ENCODE data around the gene VCAM1. TPM values are rescaled to one million over a fixed set of nuclear protein-coding genes. Genes with fewer than 3 reads are reported as not detected.

The VCAM1 gene
- polyA plus RNA-seq, 3 donors from 2014 or later = not detected

GRCh38 chr1:100735244-100735643 lies 15.7 kb downstream of the VCAM1 start:
- Mint-ChIP-seq H3K9me3 (peaks cover 0 to 4% (median 0%) of the 10 kb centered on the region in 6 donors), H3K36me3 (no peaks in the 10 kb centered on the region), H3K27ac (no peak overlapping the region), H3K27me3 (ENCODE audit: low read depth in 3 of 3) (peaks cover 0 to 3% (median 0%) of the 10 kb centered on the region in 3 donors), H3K4me3 (no peak overlapping the region), H3K4me1 (no peaks in the 10 kb centered on the region)
- DNase-seq = no peak

GRCh38 chr1:100736324-100736723 lies 16.8 kb downstream of the VCAM1 start:
- Mint-ChIP-seq H3K9me3 (peaks cover 0 to 4% (median 0%) of the 10 kb centered on the region in 6 donors), H3K36me3 (no peaks in the 10 kb centered on the region), H3K4me3 (no peak overlapping the region), H3K27me3 (ENCODE audit: low read depth in 3 of 3) (peaks cover 0 to 5% (median 1%) of the 10 kb centered on the region in 3 donors), H3K4me1 (no peaks in the 10 kb centered on the region), H3K27ac (no peak overlapping the region)
- DNase-seq = no peak

DNA sequence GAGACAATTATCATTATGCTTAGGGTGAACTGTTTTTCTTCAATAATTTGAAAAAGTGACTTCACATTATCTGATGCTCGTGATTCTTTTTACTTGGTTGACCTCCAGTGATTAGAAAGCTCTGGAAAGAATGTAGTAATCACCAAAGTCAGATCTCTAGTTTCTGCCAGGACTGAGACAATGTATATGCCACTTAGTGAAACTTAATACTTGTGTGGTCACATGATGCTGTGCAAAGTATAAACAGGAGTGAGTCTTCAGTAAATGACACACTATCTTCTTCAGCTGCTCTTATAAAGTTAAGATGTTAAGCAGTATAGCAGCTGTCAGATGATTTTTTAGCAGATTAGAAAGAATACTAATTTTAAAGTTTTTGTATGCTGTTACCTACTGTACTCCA lies 17.2 kb downstream of the VCAM1 start:
- no peaks in the 10 kb centered on the region for H3K4me1 Mint-ChIP-seq
- peaks cover 0 to 5% (median 1%) of the 10 kb centered on the region in 3 donors for H3K27me3 Mint-ChIP-seq (ENCODE audit: low read depth in 3 of 3)
- no peak for DNase-seq
- H3K9me3 Mint-ChIP-seq = peaks cover 0 to 4% (median 0%) of the 10 kb centered on the region in 6 donors
- no peaks in the 10 kb centered on the region for H3K36me3 Mint-ChIP-seq
- H3K27ac Mint-ChIP-seq = no peak overlapping the region
- H3K4me3 Mint-ChIP-seq = no peak overlapping the region

DNA sequence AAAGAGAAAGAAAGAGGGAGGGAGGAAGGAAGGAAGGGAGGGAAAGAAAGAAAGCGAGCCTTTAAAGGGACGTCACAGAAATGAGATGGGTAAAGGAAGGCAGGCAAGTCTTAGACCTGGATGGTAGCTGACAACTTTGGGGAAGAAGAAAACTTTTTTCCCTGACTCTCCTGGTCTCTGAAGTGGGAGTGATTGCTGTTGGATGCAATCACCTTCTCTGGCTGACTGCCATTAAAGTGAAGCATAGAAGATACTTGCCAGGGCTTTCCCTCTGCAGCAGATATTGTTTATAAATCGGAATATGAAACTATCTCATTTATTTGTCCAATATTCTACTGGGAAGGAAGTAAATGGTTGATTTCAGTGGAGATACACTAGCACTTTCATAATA lies 27.0 kb downstream of the VCAM1 start:
- peaks cover 9 to 14% of the 10 kb centered on the region in 2 donors for H3K4me1 Mint-ChIP-seq
- peaks cover 0 to 5% (median 0%) of the 10 kb centered on the region in 6 donors for H3K9me3 Mint-ChIP-seq
- no peak for DNase-seq
- H3K36me3 Mint-ChIP-seq = no peaks in the 10 kb centered on the region
- H3K27ac Mint-ChIP-seq = peak overlapping the region in 4 of 6 donors; percentile 4 to 62 (median 31)
- peaks cover 0 to 6% (median 3%) of the 10 kb centered on the region in 3 donors for H3K27me3 Mint-ChIP-seq (ENCODE audit: low read depth in 3 of 3)
- H3K4me3 Mint-ChIP-seq = peak overlapping the region in 2 of 5 donors; percentile 14 to 40

DNA sequence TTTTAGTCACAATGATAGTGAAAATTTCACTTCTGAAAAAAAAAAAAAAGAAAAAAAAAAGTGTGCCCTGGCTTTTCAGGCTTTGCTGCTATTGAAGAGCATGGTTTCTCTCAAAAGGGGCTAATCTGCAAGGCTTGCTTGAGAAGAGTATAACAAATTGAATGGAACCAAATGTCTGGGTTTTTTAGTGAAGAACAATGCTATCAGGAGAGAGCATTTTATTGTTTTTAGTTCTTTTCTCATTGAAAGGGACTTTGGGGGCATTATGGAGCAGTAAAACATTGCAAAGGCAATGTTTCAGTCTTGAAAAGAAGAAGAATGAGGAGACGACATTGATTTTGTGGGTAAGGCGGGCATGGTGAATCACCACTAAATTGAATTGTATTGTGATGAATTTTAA lies 28.2 kb downstream of the VCAM1 start:
- H3K4me1 Mint-ChIP-seq = peaks cover 9 to 14% of the 10 kb centered on the region in 2 donors
- peaks cover 0 to 5% (median 0%) of the 10 kb centered on the region in 6 donors for H3K9me3 Mint-ChIP-seq
- no peak for DNase-seq
- H3K4me3 Mint-ChIP-seq = no peak overlapping the region
- H3K36me3 Mint-ChIP-seq = no peaks in the 10 kb centered on the region
- no peak overlapping the region for H3K27ac Mint-ChIP-seq
- peaks cover 0 to 6% (median 3%) of the 10 kb centered on the region in 3 donors for H3K27me3 Mint-ChIP-seq (ENCODE audit: low read depth in 3 of 3)

GRCh38 chr1:100750005-100750885 lies 30.7 kb downstream of the VCAM1 start:
- Mint-ChIP-seq H3K4me3 (no peak overlapping the region), H3K4me1 (peaks cover 9 to 14% of the 10 kb centered on the region in 2 donors), H3K27ac (no peak overlapping the region), H3K36me3 (no peaks in the 10 kb centered on the region), H3K27me3 (ENCODE audit: low read depth in 3 of 3) (peaks cover 0 to 2% (median 0%) of the 10 kb centered on the region in 3 donors), H3K9me3 (peaks cover 0 to 5% (median 0%) of the 10 kb centered on the region in 6 donors)
- no peak for DNase-seq

- H3K4me3 Mint-ChIP-seq = no peak overlapping the region
- peaks cover 0 to 4% (median 0%) of the 10 kb centered on the region in 3 donors for H3K27me3 Mint-ChIP-seq (ENCODE audit: low read depth in 3 of 3)
- no peaks in the 10 kb centered on the region for H3K36me3 Mint-ChIP-seq
- H3K9me3 Mint-ChIP-seq = peaks cover 0 to under 1% (median 0%) of the 10 kb centered on the region in 6 donors
- DNase-seq = no peak
- H3K4me1 Mint-ChIP-seq = no peaks in the 10 kb centered on the region
- H3K27ac Mint-ChIP-seq = no peak overlapping the region
These were observed 33.2 kb downstream of the VCAM1 start for GRCh38 chr1:100752791-100753190.

- H3K9me3 Mint-ChIP-seq = peaks cover 0 to 1% (median 0%) of the 10 kb centered on the region in 6 donors
- no peak overlapping the region for H3K4me3 Mint-ChIP-seq
- no peak overlapping the region for H3K27ac Mint-ChIP-seq
- H3K36me3 Mint-ChIP-seq = no peaks in the 10 kb centered on the region
- DNase-seq = no peak
- H3K27me3 Mint-ChIP-seq (ENCODE audit: low read depth in 3 of 3) = peaks cover 1 to 5% (median 3%) of the 10 kb centered on the region in 3 donors
- H3K4me1 Mint-ChIP-seq = no peaks in the 10 kb centered on the region
These were observed 38.4 kb downstream of the VCAM1 start for GRCh38 chr1:100757946-100758345.

DNA sequence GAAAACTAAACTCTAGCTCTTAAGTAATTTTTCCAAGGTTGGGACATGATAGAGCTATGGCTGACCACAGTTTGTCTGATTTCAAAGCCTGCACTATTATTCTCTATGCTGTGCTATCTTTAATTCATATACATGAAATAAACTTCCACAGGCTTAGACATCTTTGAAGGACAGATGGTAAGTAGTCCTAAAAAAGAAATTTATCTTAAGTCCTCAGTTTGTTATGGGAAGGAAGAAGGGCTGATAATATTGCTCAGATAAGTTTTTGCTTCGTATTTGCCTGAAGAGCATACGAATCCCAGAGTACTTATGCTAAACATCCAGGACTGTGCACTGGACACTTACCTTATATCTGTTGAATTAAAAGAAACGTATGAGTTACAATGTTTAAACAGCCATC lies 39.6 kb downstream of the VCAM1 start:
- no peaks in the 10 kb centered on the region for H3K36me3 Mint-ChIP-seq
- H3K9me3 Mint-ChIP-seq = peaks cover 0 to 1% (median 0%) of the 10 kb centered on the region in 6 donors
- H3K4me3 Mint-ChIP-seq = no peak overlapping the region
- H3K27me3 Mint-ChIP-seq (ENCODE audit: low read depth in 3 of 3) = peaks cover 1 to 5% (median 3%) of the 10 kb centered on the region in 3 donors
- no peak overlapping the region for H3K27ac Mint-ChIP-seq
- DNase-seq = no peak
- H3K4me1 Mint-ChIP-seq = no peaks in the 10 kb centered on the region

- H3K9me3 Mint-ChIP-seq = peaks cover 0 to 1% (median 0%) of the 10 kb centered on the region in 6 donors
- no peaks in the 10 kb centered on the region for H3K36me3 Mint-ChIP-seq
- peaks cover 1 to 5% (median 3%) of the 10 kb centered on the region in 3 donors for H3K27me3 Mint-ChIP-seq (ENCODE audit: low read depth in 3 of 3)
- no peaks in the 10 kb centered on the region for H3K4me1 Mint-ChIP-seq
- no peak overlapping the region for H3K4me3 Mint-ChIP-seq
- no peak for DNase-seq
- peak overlapping the region in 1 of 6 donors; percentile 18 for H3K27ac Mint-ChIP-seq
These were observed 41.0 kb downstream of the VCAM1 start for GRCh38 chr1:100760511-100760910.

DNA sequence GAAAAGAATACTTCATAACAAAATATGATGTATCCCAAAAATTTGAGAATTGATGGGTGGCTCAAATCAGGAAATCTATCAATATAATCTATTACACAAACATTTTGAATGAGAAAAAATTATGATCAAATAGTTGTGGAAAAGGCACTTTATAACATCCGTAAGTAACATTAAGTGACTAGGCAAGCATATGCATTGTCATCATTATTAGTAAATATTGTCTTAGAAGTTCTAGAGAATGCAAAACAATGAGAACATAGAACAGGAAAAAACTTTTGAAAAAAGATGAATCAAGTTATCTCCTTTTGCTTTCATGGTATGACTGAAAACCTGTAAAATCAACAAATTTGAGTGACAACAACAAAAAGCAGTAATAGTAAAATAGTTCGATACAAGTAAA lies 42.9 kb downstream of the VCAM1 start:
- H3K36me3 Mint-ChIP-seq = no peaks in the 10 kb centered on the region
- H3K27ac Mint-ChIP-seq = no peak overlapping the region
- no peak for DNase-seq
- no peaks in the 10 kb centered on the region for H3K4me1 Mint-ChIP-seq
- H3K4me3 Mint-ChIP-seq = no peak overlapping the region
- peaks cover 0 to 1% (median 0%) of the 10 kb centered on the region in 6 donors for H3K9me3 Mint-ChIP-seq
- peaks cover 1 to 4% (median 3%) of the 10 kb centered on the region in 3 donors for H3K27me3 Mint-ChIP-seq (ENCODE audit: low read depth in 3 of 3)

DNA sequence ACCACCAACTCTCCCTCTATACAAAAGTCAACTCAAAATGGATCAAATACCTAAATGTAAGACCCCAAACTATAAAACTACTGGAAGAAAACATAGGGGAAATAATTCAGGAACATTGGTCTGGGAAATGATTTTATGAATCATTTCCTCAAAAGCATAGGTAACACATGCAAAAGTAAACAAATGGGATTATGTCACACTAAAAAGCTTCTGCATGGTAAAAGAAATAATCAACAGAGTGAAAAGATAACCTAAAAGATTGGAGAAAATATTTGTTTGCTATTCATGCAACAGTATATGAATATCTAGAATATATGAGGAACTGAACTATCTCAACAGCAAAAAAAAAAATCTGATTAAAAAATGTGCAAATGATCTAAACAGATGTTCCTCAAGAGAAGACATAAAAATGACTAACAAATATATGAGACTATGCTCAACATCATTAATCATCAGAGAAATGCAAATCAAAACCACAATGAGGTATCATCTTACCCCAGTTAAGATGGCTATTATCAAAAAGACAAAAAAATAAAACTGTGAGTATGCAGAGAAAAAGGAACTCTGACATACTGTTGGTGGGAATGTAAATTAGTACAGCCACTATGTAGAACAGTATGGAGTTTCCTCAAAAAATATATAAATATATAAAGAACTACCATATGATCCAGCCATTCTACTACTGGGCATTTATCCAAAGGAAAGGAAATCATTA lies 47.8 kb downstream of the VCAM1 start:
- no peak overlapping the region for H3K27ac Mint-ChIP-seq
- peaks cover 0 to 4% (median 2%) of the 10 kb centered on the region in 3 donors for H3K27me3 Mint-ChIP-seq (ENCODE audit: low read depth in 3 of 3)
- no peak overlapping the region for H3K4me3 Mint-ChIP-seq
- no peaks in the 10 kb centered on the region for H3K4me1 Mint-ChIP-seq
- H3K9me3 Mint-ChIP-seq = no peaks in the 10 kb centered on the region
- no peaks in the 10 kb centered on the region for H3K36me3 Mint-ChIP-seq
- no peak for DNase-seq

DNA sequence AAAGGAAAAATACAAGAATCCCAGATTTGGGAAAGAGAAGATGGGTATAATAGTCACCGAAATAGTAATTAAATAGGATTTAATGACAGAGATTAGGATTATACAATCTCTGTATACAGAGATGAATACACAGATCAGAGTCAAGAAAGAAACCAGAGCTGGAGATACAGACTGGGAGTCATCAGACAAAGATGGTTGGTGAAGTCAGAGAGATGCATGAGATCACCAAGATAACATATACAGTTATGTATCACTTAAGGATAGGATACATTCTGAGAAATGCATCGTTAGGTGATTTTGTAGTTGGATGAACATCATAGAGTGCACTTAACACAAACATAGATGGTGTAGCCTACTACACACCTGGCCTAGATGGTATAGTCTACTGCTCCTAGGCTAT lies 49.8 kb downstream of the VCAM1 start:
- no peaks in the 10 kb centered on the region for H3K9me3 Mint-ChIP-seq
- H3K4me3 Mint-ChIP-seq = no peak overlapping the region
- H3K27ac Mint-ChIP-seq = no peak overlapping the region
- H3K36me3 Mint-ChIP-seq = no peaks in the 10 kb centered on the region
- no peak for DNase-seq
- H3K4me1 Mint-ChIP-seq = no peaks in the 10 kb centered on the region
- H3K27me3 Mint-ChIP-seq (ENCODE audit: low read depth in 3 of 3) = peaks cover 0 to 4% (median 2%) of the 10 kb centered on the region in 3 donors

Data from immature natural killer cell (primary cell).